Adrenal gland (tissue), 19 donors: ENCODE measurements around the gene MRPL24. TPM values are rescaled to one million over a fixed set of nuclear protein-coding genes. Genes with fewer than 3 reads are reported as not detected.

Experiments
- DNase-seq, 7 donors: peaks; one replicate each; pipeline ENCODE4 v3.0.0-alpha.2; 2019 to 2020
- H3K27ac ChIP-seq, 5 donors: fragments of 200-600 bp; sonication (generic) in 4 of 5; 1 replicate in 3 of 5; 2 replicates in 2 of 5; pipeline versions ENCODE4 v1.5.1 to v1.8.0; 2016 to 2020; ENCODE audit warnings: mild to moderate bottlenecking in 1 of 5
- H3K27me3 ChIP-seq: fragments of 200-600 bp; 2 replicates; pipeline ENCODE4 v1.8.0; 2021
- H3K36me3 ChIP-seq, 2 donors: fragments of 200-600 bp; replicated peaks in 1 of 2; 1 replicate in 1 of 2; 2 replicates in 1 of 2; pipeline versions ENCODE4 v1.5.1 to v1.8.0; 2018 to 2022
- H3K4me1 ChIP-seq, 2 donors: fragments of 200-600 bp; replicated peaks in 1 of 2; 1 replicate in 1 of 2; 2 replicates in 1 of 2; pipeline versions ENCODE4 v1.5.1 to v1.8.0; 2018 to 2021
- H3K4me3 ChIP-seq, 4 donors: fragments of 200-600 bp; sonication (generic) in 3 of 4; one replicate each; pipeline ENCODE4 v1.5.1; 2016 to 2018
- H3K9me3 ChIP-seq, 3 donors: fragments of 200-600 bp; sonication (generic) in 1 of 3; replicated peaks in 1 of 3; 1 replicate in 2 of 3; 2 replicates in 1 of 3; pipeline versions ENCODE4 v1.5.1 to v1.8.0; 2016 to 2021
- POLR2A ChIP-seq, 2 donors: fragments of 450-650 bp; IDR thresholded peaks; one replicate each; pipeline ENCODE4 v1.6.1; 2017; ENCODE audit warnings: antibody characterized with exemption in 2 of 2, mild to moderate bottlenecking in 2 of 2, moderate library complexity in 1 of 2
- WGBS, 4 donors: extraction: QIAGEN DNeasy Blood & Tissue Kit in 2 of 4; methylation state at CpG; one replicate each; pipeline versions ENCODE4 v1.1.5 to v1.1.7; 2013 to 2017; 5-methylcytosine and 5-hydroxymethylcytosine counted together
- intact Hi-C, 2 donors: fragments of 100-400 bp; cut with DNase I; formaldehyde crosslinking; loops; one replicate each; pipeline versions ENCODE4 v1.14.1 to v1.15.0; 2022 to 2023
- long read RNA-seq, 10 donors: library from polyadenylated mRNA in 3 of 10; unstranded in 2 of 10; stranded (forward) in 1 of 10; transcript quantifications; one replicate each; pipeline ENCODE4 v2.0.0 and lab custom pipeline, GENCODE V29; 2021 to 2026
- polyA plus RNA-seq, 3 donors: library from polyadenylated mRNA; stranded (reverse); fragments of 200-250 nt in 2 of 3; fragments of 350-450 nt in 1 of 3; fragmentation: Illumina TruSeq in 1 of 3; extraction: RNeasy Lipid Tissue Mini Kit (QIAGEN cat#74804) in 1 of 3; gene quantifications; one replicate each; pipeline ENCODE4 v1.2.3, GENCODE V29; 2013 to 2014
- total RNA-seq, 9 donors: library from RNA; depleted of rRNA in 4 of 9; stranded (reverse); fragments of >200 nt in 4 of 9; fragments of 120-200 nt in 1 of 9; fragmentation: NEBNext Ultra II Directional in 1 of 9; extraction: Animal tissue kit (Norgen Biotek cat#: 25700) in 1 of 9; gene quantifications; one replicate each; pipeline versions ENCODE4 v1.1.0 to v1.2.4, GENCODE V29; 2013 to 2023
- TF ChIP-seq, protein P1 (sequence below), 6 experiments: fragments of 450-650 bp in 4 of 6; fragments of 200-600 bp in 2 of 6; sonication (generic) in 1 of 6; IDR thresholded peaks; 1 replicate in 5 of 6; 2 replicates in 1 of 6; pipeline versions ENCODE4 v1.5.1 to v1.8.0; 2016 to 2021; ENCODE audit warnings: antibody characterized with exemption in 6 of 6, mild to moderate bottlenecking in 2 of 6, moderate library complexity in 1 of 6
- donor health status: healthy with polysubstance abuse.
- donor health status: Bipolar disorder and iron deficiency.
- donor health status: DM: yes; HTN: yes; CAD: no.
- donor health status: DM: no; HTN: no; CAD: no.
- donor health status: DM: no; HTN: no; CAD: no.
- donor health status: DM: yes; HTN: yes; CAD: no.

The MRPL24 gene
- total RNA-seq, result 100 to 1,000 TPM in 5 of 9 donors, 10 to 100 TPM in 4; 46.7 to 140 (median 104) TPM
- 100 to 1,000 TPM; 154 to 294 (median 239) TPM for polyA plus RNA-seq
- long read RNA-seq, donor 1, transcript MRPL24-201 (6 exons, 883 nt), result minor isoform, 29 of 90 reads
- long read RNA-seq, donor 1, transcript MRPL24-202 (6 exons, 883 nt), result major isoform, 49 of 90 reads
- long read RNA-seq, donor 1, transcript MRPL24-206 (3 exons, 560 nt), result minor isoform, 6 of 90 reads
- long read RNA-seq, donor 1, partial matches to known transcripts, result 6 of 90 reads
- long read RNA-seq, donor 1, other reads (novel, unspliced or antisense), result 0 of 90 reads
- long read RNA-seq, donor 2, transcript MRPL24-202 (6 exons, 883 nt), result major isoform, 24 of 36 reads
- long read RNA-seq, donor 2, transcript MRPL24-201 (6 exons, 883 nt), result minor isoform, 10 of 36 reads
- long read RNA-seq, donor 2, partial matches to known transcripts, result 0 of 36 reads
- long read RNA-seq, donor 2, other reads (novel, unspliced or antisense), result 0 of 36 reads
- long read RNA-seq, donor 3, transcript MRPL24-201 (6 exons, 883 nt), result minor isoform, 18 of 64 reads
- long read RNA-seq, donor 3, transcript MRPL24-202 (6 exons, 883 nt), result major isoform, 30 of 64 reads
- long read RNA-seq, donor 3, partial matches to known transcripts, result 12 of 64 reads
- long read RNA-seq, donor 3, other reads (novel, unspliced or antisense), result 0 of 64 reads
- long read RNA-seq, donor 4, transcript MRPL24-201 (6 exons, 883 nt), result major isoform, 17 of 35 reads
- long read RNA-seq, donor 4, transcript MRPL24-202 (6 exons, 883 nt), result minor isoform, 15 of 35 reads
- long read RNA-seq, donor 4, partial matches to known transcripts, result 0 of 35 reads
- long read RNA-seq, donor 4, other reads (novel, unspliced or antisense), result 3 of 35 reads
- long read RNA-seq, donor 5, transcript MRPL24-201 (6 exons, 883 nt), result minor isoform, 23 of 115 reads
- long read RNA-seq, donor 5, transcript MRPL24-202 (6 exons, 883 nt), result major isoform, 45 of 115 reads
- long read RNA-seq, donor 5, partial matches to known transcripts, result 1 of 115 reads
- long read RNA-seq, donor 5, other reads (novel, unspliced or antisense), result 46 of 115 reads
- long read RNA-seq, donor 6, transcript MRPL24-201 (6 exons, 883 nt), result minor isoform, 12 of 45 reads
- long read RNA-seq, donor 6, transcript MRPL24-202 (6 exons, 883 nt), result major isoform, 27 of 45 reads
- long read RNA-seq, donor 6, partial matches to known transcripts, result 0 of 45 reads
- long read RNA-seq, donor 6, other reads (novel, unspliced or antisense), result 6 of 45 reads
- long read RNA-seq, donor 7, transcript MRPL24-201 (6 exons, 883 nt), result minor isoform, 15 of 47 reads
- long read RNA-seq, donor 7, transcript MRPL24-206 (3 exons, 560 nt), result minor isoform, 7 of 47 reads
- long read RNA-seq, donor 7, transcript MRPL24-202 (6 exons, 883 nt), result major isoform, 20 of 47 reads
- long read RNA-seq, donor 7, partial matches to known transcripts, result 5 of 47 reads
- long read RNA-seq, donor 7, other reads (novel, unspliced or antisense), result 0 of 47 reads
- long read RNA-seq, donor 8, transcript MRPL24-202 (6 exons, 883 nt), result major isoform, 55 of 94 reads
- long read RNA-seq, donor 8, transcript MRPL24-201 (6 exons, 883 nt), result minor isoform, 35 of 94 reads
- long read RNA-seq, donor 8, partial matches to known transcripts, result 0 of 94 reads
- long read RNA-seq, donor 8, other reads (novel, unspliced or antisense), result 0 of 94 reads
- long read RNA-seq, donor 9, transcript MRPL24-202 (6 exons, 883 nt), result major isoform, 27 of 50 reads
- long read RNA-seq, donor 9, transcript MRPL24-201 (6 exons, 883 nt), result minor isoform, 19 of 50 reads
- long read RNA-seq, donor 9, partial matches to known transcripts, result 0 of 50 reads
- long read RNA-seq, donor 9, other reads (novel, unspliced or antisense), result 0 of 50 reads
- long read RNA-seq, donor 10, transcript MRPL24-201 (6 exons, 883 nt), result minor isoform, 16 of 44 reads
- long read RNA-seq, donor 10, transcript MRPL24-202 (6 exons, 883 nt), result major isoform, 28 of 44 reads
- long read RNA-seq, donor 10, partial matches to known transcripts, result 0 of 44 reads
- long read RNA-seq, donor 10, other reads (novel, unspliced or antisense), result 0 of 44 reads

DNA sequence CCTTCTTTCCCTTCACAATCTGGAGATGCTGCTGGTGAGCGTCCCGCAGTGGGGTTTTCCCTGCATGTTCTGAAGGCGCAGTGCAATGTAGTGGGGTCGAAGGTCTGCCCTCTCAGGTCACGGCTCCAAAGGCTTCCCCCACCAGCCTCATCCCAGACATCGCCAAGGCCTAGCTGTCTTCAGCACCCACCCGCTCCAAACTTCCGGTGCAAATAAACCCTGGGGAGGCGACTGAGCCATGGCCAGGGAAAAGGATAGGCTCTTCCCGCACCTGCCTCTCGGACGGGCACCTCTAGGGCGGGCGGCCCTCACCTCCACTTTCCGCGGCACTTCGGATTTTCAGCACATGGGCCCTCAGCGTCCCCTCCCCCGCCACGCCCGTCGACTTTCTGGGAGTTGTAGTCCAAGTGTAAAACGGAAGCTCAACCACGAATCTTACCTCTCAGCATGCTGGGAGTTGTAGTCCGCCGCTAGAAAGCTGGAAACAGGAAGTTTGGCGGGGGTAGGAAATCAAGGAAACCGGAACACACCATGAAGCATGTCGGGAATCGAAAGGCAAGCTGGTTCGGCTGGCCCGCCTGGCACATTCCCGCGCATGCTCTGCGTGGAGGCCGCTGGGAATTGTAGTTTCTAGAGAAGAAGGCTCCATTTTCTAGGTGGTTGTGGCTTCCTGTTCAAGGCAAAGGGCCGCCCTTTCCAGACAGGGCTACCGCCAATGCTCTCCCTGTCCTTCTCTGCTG lies at the start of gene MRPL24:
TSS of gene MRPL24 (minus strand) at position 348 of the 740 bp plus-strand sequence. CDS start 2,384 bp downstream, outside the sequence.
- Histone ChIP-seq H3K4me3 (peak within 1 kb of the TSS in 3 of 4 donors; percentile 49 to 65 (median 65)), H3K4me1 (peaks cover 5 to 18% of the 10 kb centered on the region in 2 donors), H3K36me3 (peaks cover 0 to 34% of the 10 kb centered on the region in 2 donors), H3K27ac (peak within 1 kb of the TSS in 4 of 5 donors; percentile 72 to 88 (median 84)), H3K27me3 (no peaks in the 10 kb centered on the region), H3K9me3 (no peaks in the 10 kb centered on the region)
- peak; percentile 97 to 100 (median 99) for DNase-seq
- TF ChIP-seq, protein P1, sequence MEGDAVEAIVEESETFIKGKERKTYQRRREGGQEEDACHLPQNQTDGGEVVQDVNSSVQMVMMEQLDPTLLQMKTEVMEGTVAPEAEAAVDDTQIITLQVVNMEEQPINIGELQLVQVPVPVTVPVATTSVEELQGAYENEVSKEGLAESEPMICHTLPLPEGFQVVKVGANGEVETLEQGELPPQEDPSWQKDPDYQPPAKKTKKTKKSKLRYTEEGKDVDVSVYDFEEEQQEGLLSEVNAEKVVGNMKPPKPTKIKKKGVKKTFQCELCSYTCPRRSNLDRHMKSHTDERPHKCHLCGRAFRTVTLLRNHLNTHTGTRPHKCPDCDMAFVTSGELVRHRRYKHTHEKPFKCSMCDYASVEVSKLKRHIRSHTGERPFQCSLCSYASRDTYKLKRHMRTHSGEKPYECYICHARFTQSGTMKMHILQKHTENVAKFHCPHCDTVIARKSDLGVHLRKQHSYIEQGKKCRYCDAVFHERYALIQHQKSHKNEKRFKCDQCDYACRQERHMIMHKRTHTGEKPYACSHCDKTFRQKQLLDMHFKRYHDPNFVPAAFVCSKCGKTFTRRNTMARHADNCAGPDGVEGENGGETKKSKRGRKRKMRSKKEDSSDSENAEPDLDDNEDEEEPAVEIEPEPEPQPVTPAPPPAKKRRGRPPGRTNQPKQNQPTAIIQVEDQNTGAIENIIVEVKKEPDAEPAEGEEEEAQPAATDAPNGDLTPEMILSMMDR (IDR thresholded peaks at IDR 0.05), result peak in 1 of 6 experiments; percentile 13
- TF ChIP-seq POLR2A (IDR thresholded peaks at IDR 0.05), result peak; percentile 23 to 40
- 0% methylated on average over 21 to 38 of the region's 38 CpGs for WGBS, 4 donors
- intact Hi-C loops, result no loop called here

DNA sequence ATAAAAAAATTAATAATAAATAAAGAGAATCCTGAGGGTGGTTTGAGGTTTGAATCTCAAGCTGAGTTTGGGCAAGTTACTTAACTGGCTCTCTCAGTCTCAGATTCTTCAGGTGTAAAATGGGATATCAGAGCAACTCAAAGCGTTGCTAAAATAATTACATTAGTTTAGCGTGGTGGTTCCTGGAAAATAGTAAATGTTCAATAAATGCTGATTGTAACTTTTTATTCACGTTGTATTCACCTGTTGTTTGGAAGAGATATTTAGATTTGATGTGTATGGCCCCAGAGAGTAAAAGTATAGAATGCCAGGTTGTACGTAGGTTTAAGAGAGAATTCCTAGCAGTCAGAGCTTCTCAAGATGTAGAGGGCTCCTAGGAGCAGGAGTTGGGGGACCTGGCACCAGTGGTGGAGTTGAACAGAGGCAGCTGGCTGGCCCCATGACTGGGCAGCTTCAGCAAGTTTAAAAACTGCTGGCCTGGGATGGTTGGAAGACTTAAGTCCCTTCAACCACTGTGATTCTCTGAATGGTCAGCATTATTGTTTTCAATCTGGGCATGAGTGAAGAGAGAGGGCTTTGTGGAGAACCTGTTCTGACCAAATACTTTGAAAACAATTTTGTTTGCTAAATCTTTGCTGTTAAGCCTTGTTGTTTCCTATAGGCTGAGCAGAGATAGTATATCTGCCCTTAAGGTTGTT lies 48.9 kb upstream of the MRPL24 start:
- no peaks in the 10 kb centered on the region for H3K9me3 ChIP-seq
- no peaks in the 10 kb centered on the region for H3K27me3 ChIP-seq
- H3K4me1 ChIP-seq, result no peaks in the 10 kb centered on the region
- peaks cover 0 to 77% of the 10 kb centered on the region in 2 donors for H3K36me3 ChIP-seq
- no peak overlapping the region for H3K27ac ChIP-seq
- no peak overlapping the region for H3K4me3 ChIP-seq
- TF ChIP-seq, protein P1 (IDR thresholded peaks at IDR 0.05), result no peak
- TF ChIP-seq POLR2A (IDR thresholded peaks at IDR 0.05), result no peak
- WGBS, 4 donors, result 81 to 93% (median 82%) methylated on average over 4 of the region's 4 CpGs
- intact Hi-C loops, result no loop called here
- no peak for DNase-seq
